Thymus (tissue), 11 donors: ENCODE measurements around the gene UBE2F. TPM values are rescaled to one million over a fixed set of nuclear protein-coding genes. Genes with fewer than 3 reads are reported as not detected.

Experiments used
- DNase-seq, 9 donors: peaks; one replicate each; pipeline ENCODE4 v3.0.0-alpha.2; 2013; ENCODE audit warnings: low spot score in 9 of 9, low read depth in 6 of 9, missing footprints in 1 of 9
- H3K27ac ChIP-seq, 2 donors: one replicate each; pipeline ENCODE4 v1.5.1; 2013; ENCODE audit warnings: control low read depth in 1 of 2, low read depth in 1 of 2, low read length in 1 of 2, mild to moderate bottlenecking in 1 of 2, moderate library complexity in 1 of 2
- H3K27me3 ChIP-seq, 2 donors: one replicate each; pipeline ENCODE4 v1.5.1; 2013; ENCODE audit warnings: low read length in 1 of 2; ENCODE audit not compliant: control insufficient read depth in 2 of 2, insufficient read depth in 1 of 2
- H3K36me3 ChIP-seq, 2 donors: one replicate each; pipeline ENCODE4 v1.5.1; 2013; ENCODE audit warnings: low read length in 1 of 2, mild to moderate bottlenecking in 1 of 2, moderate library complexity in 1 of 2; ENCODE audit not compliant: control insufficient read depth in 2 of 2, insufficient read depth in 2 of 2
- H3K4me1 ChIP-seq, 2 donors: one replicate each; pipeline ENCODE4 v1.5.1; 2013; ENCODE audit warnings: low read length in 2 of 2; ENCODE audit not compliant: control insufficient read depth in 2 of 2, insufficient read depth in 2 of 2
- H3K4me3 ChIP-seq, 2 donors: one replicate each; pipeline ENCODE4 v1.5.1; 2013; ENCODE audit warnings: low read length in 2 of 2, control low read depth in 1 of 2, mild to moderate bottlenecking in 1 of 2
- H3K9me3 ChIP-seq, 2 donors: one replicate each; pipeline ENCODE4 v1.5.1; 2013; ENCODE audit warnings: low read length in 1 of 2, mild to moderate bottlenecking in 1 of 2; ENCODE audit not compliant: control insufficient read depth in 2 of 2, insufficient read depth in 1 of 2
- WGBS: extraction: QIAGEN DNeasy Blood & Tissue Kit; methylation state at CpG from one replicate; pipeline ENCODE4 v1.1.7; 2013; 5-methylcytosine and 5-hydroxymethylcytosine counted together
- polyA plus RNA-seq: library from polyadenylated mRNA; stranded (reverse); fragments of 200-250 nt; gene quantifications from one replicate; pipeline ENCODE4 v1.2.3, GENCODE V29; 2013
- total RNA-seq: library from RNA; stranded (reverse); fragments of 120-200 nt; gene quantifications from one replicate; pipeline ENCODE4 v1.2.4, GENCODE V29; 2013
- donor health status: healthy.

Gene UBE2F
- total and polyA plus RNA-seq, 2 donors, result 50.7 to 77.8 TPM

- Histone ChIP-seq H3K4me1 (peaks cover 3 to 7% of the 10 kb centered on the region in 2 donors), H3K9me3 (peaks cover 0 to 16% of the 10 kb centered on the region in 2 donors), H3K4me3 (no peak overlapping the region), H3K36me3 (no peaks in the 10 kb centered on the region), H3K27ac (no peak overlapping the region), H3K27me3 (peaks cover 0 to 5% of the 10 kb centered on the region in 2 donors)
- peak in 7 of 9 donors; percentile 25 to 71 (median 55) for DNase-seq
- WGBS, result 20% methylated on average over 33 of the region's 33 CpGs
Observed at GRCh38 chr2:237923481-237924163, 43.2 kb upstream of the UBE2F start.

DNA sequence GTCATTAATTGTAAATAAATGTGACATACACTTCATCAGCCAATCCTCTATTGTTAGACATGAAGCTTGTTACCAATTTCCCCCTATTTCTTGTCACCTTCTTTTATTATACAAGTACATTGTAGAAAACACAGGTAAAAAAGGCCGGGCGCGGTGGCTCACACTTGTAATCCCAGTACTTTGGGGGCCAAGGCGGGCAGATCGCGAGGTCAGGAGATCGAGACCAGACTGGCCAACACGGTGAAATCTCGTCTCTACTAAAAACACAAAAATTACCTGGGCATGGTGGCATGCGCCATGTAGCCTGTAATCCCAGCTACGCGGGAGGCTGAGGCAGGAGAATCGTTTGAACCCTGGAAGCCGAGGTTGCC lies 42.7 kb upstream of the UBE2F start:
- Histone ChIP-seq H3K27ac (no peak overlapping the region), H3K4me1 (peaks cover 3 to 7% of the 10 kb centered on the region in 2 donors), H3K27me3 (peaks cover 0 to 5% of the 10 kb centered on the region in 2 donors), H3K36me3 (no peaks in the 10 kb centered on the region), H3K4me3 (no peak overlapping the region), H3K9me3 (peaks cover 0 to 16% of the 10 kb centered on the region in 2 donors)
- DNase-seq, result no peak
- WGBS, result 94% methylated on average over 14 of the region's 14 CpGs

GRCh38 chr2:237927135-237927534 lies 39.7 kb upstream of the UBE2F start:
- WGBS, result 95% methylated on average over 5 of the region's 5 CpGs
- no peak for DNase-seq
- Histone ChIP-seq H3K4me3 (no peak overlapping the region), H3K4me1 (peaks cover 3 to 13% of the 10 kb centered on the region in 2 donors), H3K9me3 (peaks cover 0 to 23% of the 10 kb centered on the region in 2 donors), H3K27ac (no peak overlapping the region), H3K36me3 (no peaks in the 10 kb centered on the region), H3K27me3 (peaks cover 0 to 5% of the 10 kb centered on the region in 2 donors)

GRCh38 chr2:237927986-237928385 lies 38.8 kb upstream of the UBE2F start:
- Histone ChIP-seq H3K9me3 (peaks cover 0 to 23% of the 10 kb centered on the region in 2 donors), H3K27ac (no peak overlapping the region)
- no peak for DNase-seq

GRCh38 chr2:237929979-237930378 lies 36.8 kb upstream of the UBE2F start:
- no peak for DNase-seq
- 98% methylated on average over 9 of the region's 9 CpGs for WGBS

More at GRCh38 chr2:237927986-237928385, 38.8 kb upstream of the UBE2F start:
- H3K4me1 ChIP-seq, result peaks cover 3 to 11% of the 10 kb centered on the region in 2 donors
- no peaks in the 10 kb centered on the region for H3K36me3 ChIP-seq
- H3K4me3 ChIP-seq, result no peak overlapping the region
- peaks cover 0 to 4% of the 10 kb centered on the region in 2 donors for H3K27me3 ChIP-seq
- 95% methylated on average over 4 of the region's 4 CpGs for WGBS

GRCh38 chr2:237931205-237931721 lies 35.6 kb upstream of the UBE2F start:
- WGBS, result 33% methylated on average over 9 of the region's 9 CpGs
- peak in 1 of 9 donors; percentile 27 for DNase-seq
- Histone ChIP-seq H3K36me3 (no peaks in the 10 kb centered on the region), H3K27ac (peak overlapping the region in 1 of 2 donors; percentile 23), H3K4me3 (no peak overlapping the region), H3K27me3 (no peaks in the 10 kb centered on the region), H3K9me3 (peaks cover 0 to 20% of the 10 kb centered on the region in 2 donors), H3K4me1 (peaks cover 1 to 9% of the 10 kb centered on the region in 2 donors)

More at GRCh38 chr2:237929979-237930378, 36.8 kb upstream of the UBE2F start:
- Histone ChIP-seq H3K4me1 (peaks cover 3 to 10% of the 10 kb centered on the region in 2 donors), H3K27me3 (no peaks in the 10 kb centered on the region), H3K27ac (no peak overlapping the region), H3K4me3 (no peak overlapping the region), H3K36me3 (no peaks in the 10 kb centered on the region), H3K9me3 (peaks cover 0 to 20% of the 10 kb centered on the region in 2 donors)

DNA sequence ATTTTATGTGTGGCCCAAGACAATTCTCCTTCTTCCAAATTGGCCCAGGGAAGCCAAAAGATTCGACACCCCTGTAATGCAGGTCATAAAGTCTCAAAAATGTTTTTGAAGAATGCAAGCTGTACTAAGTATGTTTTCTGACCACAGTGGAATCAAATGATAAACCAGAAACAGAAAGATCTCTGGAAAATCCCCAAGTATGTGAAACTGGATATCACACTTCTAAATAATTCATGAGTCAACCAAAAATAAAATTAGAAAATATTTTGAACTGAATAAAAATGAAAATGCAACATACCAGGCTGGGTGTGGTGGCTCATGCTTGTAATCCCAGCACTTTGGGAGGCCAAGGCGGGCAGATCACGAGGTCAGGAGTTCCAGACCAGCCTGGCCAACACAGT lies 34.1 kb upstream of the UBE2F start:
- Histone ChIP-seq H3K9me3 (peaks cover 0 to 18% of the 10 kb centered on the region in 2 donors), H3K27me3 (no peaks in the 10 kb centered on the region), H3K36me3 (no peaks in the 10 kb centered on the region), H3K27ac (no peak overlapping the region), H3K4me3 (no peak overlapping the region), H3K4me1 (peaks cover 0 to 6% of the 10 kb centered on the region in 2 donors)
- WGBS, result 91% methylated on average over 3 of the region's 3 CpGs
- no peak for DNase-seq

- Histone ChIP-seq H3K4me3 (no peak overlapping the region), H3K4me1 (peaks cover 0 to 6% of the 10 kb centered on the region in 2 donors), H3K36me3 (no peaks in the 10 kb centered on the region), H3K9me3 (peaks cover 0 to 10% of the 10 kb centered on the region in 2 donors), H3K27ac (no peak overlapping the region), H3K27me3 (no peaks in the 10 kb centered on the region)
- 98% methylated on average over 5 of the region's 5 CpGs for WGBS
- no peak for DNase-seq
Observed at GRCh38 chr2:237934186-237934585, 32.6 kb upstream of the UBE2F start.

DNA sequence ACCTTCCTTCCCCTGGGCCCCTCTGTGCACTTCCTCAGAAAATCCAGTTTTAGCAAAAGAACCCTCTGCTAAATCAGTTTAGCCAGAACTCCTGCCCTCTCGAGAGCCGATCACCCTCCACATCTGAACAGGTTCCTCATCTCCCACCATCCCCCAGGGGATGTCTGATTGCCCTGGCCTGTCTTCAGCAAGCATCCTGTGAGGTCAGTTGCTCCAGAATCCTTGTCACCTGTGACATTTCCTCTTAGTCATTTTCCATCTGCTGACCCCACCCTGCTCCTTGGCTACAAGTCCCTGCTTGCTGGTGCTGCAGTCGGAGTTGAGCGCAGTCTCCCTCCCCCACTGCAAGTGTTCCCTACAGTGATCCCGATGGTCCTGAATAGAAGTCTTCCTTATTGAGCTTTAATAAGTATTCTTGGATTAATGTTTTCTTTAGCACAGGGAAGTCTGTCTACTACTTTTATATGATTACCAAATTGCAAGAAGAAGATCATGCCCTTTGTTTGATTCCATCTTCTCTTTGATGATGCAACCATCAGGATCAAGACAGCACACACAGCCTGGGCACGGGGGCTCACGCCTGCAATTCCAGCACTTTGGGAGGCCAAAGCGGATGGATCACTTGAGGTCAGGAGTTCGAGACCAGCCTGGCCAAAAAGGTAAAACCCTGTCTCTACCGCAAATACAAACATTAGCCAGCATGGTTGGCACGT lies 30.9 kb upstream of the UBE2F start:
- Histone ChIP-seq H3K27ac (no peak overlapping the region), H3K4me1 (peaks cover 0 to 5% of the 10 kb centered on the region in 2 donors), H3K27me3 (no peaks in the 10 kb centered on the region), H3K4me3 (no peak overlapping the region), H3K36me3 (no peaks in the 10 kb centered on the region), H3K9me3 (no peaks in the 10 kb centered on the region)
- no peak for DNase-seq
- WGBS, result 89% methylated on average over 11 of the region's 11 CpGs
